Measurements from ENCODE around the gene SPAG8.

- TF ChIP-seq CTCF (conservative IDR thresholded peaks at IDR 0.05 in 1 of 2, IDR thresholded peaks at IDR 0.05 in 1 of 2; ENCODE audit: extremely low read depth in 1 of 2, insufficient read depth in 1 of 2, low read depth in 1 of 2, low read length in 2 of 2) (no peak), EZH2 (IDR thresholded peaks at IDR 0.05; ENCODE audit: borderline replicate concordance, low read length) (no peak)
Observed at GRCh38 chr9:35810122-35810521, 1.9 kb downstream of the SPAG8 start.

Measured in mammary epithelial cell (primary cell).